Liver (tissue), 9 donors: Measurements from ENCODE around the gene ELK4. TPM values are rescaled to one million over a fixed set of nuclear protein-coding genes. Genes with fewer than 3 reads are reported as not detected.

ENCODE experiments used
- DNase-seq: peaks from one replicate; pipeline ENCODE4 v3.0.0-alpha.2; 2017; ENCODE audit warnings: low spot score
- H3K27ac ChIP-seq, 2 donors: one replicate each; pipeline ENCODE4 v1.7.0; 2013; ENCODE audit warnings: inconsistent platforms in 2 of 2, low read length in 2 of 2, control low read depth in 1 of 2, low read depth in 1 of 2, mild to moderate bottlenecking in 1 of 2
- H3K27me3 ChIP-seq, 4 donors: one replicate each; pipeline versions ENCODE4 v1.6.1 to v1.7.0; 2013; ENCODE audit warnings: low read length in 3 of 4, inconsistent platforms in 1 of 4, mild to moderate bottlenecking in 1 of 4, moderate library complexity in 1 of 4; ENCODE audit not compliant: control insufficient read depth in 4 of 4, insufficient read depth in 4 of 4
- H3K36me3 ChIP-seq, 4 donors: one replicate each; pipeline versions ENCODE4 v1.6.1 to v1.7.0; 2013; ENCODE audit warnings: low read length in 3 of 4, mild to moderate bottlenecking in 3 of 4, low read depth in 1 of 4, moderate library complexity in 1 of 4; ENCODE audit not compliant: control insufficient read depth in 4 of 4, insufficient read depth in 3 of 4
- H3K4me1 ChIP-seq, 4 donors: one replicate each; pipeline versions ENCODE4 v1.6.1 to v1.7.0; 2013; ENCODE audit warnings: low read length in 3 of 4, mild to moderate bottlenecking in 3 of 4, moderate library complexity in 1 of 4; ENCODE audit not compliant: control insufficient read depth in 4 of 4, insufficient read depth in 4 of 4
- H3K4me3 ChIP-seq, 3 donors: one replicate each; pipeline versions ENCODE4 v1.6.1 to v1.7.0; 2013; ENCODE audit warnings: low read length in 3 of 3, control low read depth in 1 of 3, low read depth in 1 of 3, mild to moderate bottlenecking in 1 of 3
- H3K9ac ChIP-seq, 2 donors: one replicate each; pipeline ENCODE4 v1.7.0; 2013; ENCODE audit warnings: low read length in 2 of 2, mild to moderate bottlenecking in 2 of 2, moderate library complexity in 2 of 2, control low read depth in 1 of 2, low read depth in 1 of 2
- H3K9me3 ChIP-seq, 4 donors: one replicate each; pipeline versions ENCODE4 v1.6.1 to v1.7.0; 2013; ENCODE audit warnings: low read length in 3 of 4; ENCODE audit not compliant: control insufficient read depth in 4 of 4
- EGR1 ChIP-seq, 2 donors: IDR thresholded peaks; 2 replicates each; pipeline ENCODE4 v1.6.1; 2016 to 2018; ENCODE audit warnings: antibody characterized with exemption in 2 of 2, low read depth in 2 of 2
- FOXA1 ChIP-seq: IDR thresholded peaks from 2 replicates; pipeline ENCODE4 v1.6.1; 2016; ENCODE audit warnings: antibody characterized with exemption
- GABPA ChIP-seq, 2 donors: IDR thresholded peaks in 1 of 2; conservative IDR thresholded peaks in 1 of 2; 2 replicates each; pipeline ENCODE4 v1.6.1; 2016; ENCODE audit warnings: antibody characterized with exemption in 2 of 2, mild to moderate bottlenecking in 1 of 2, moderate library complexity in 1 of 2
- HNF4A ChIP-seq, 2 donors: conservative IDR thresholded peaks; 2 replicates each; pipeline ENCODE4 v1.6.1; 2016; ENCODE audit warnings: antibody characterized with exemption in 2 of 2, mild to moderate bottlenecking in 2 of 2
- HNF4G ChIP-seq: IDR thresholded peaks from 2 replicates; pipeline ENCODE4 v1.6.1; 2016; ENCODE audit warnings: antibody characterized with exemption
- RXRA ChIP-seq, 2 donors: IDR thresholded peaks; 2 replicates each; pipeline ENCODE4 v1.6.1; 2017 to 2018; ENCODE audit warnings: antibody characterized with exemption in 2 of 2, mild to moderate bottlenecking in 1 of 2
- SP1 ChIP-seq: IDR thresholded peaks from 2 replicates; pipeline ENCODE4 v1.6.1; 2018; ENCODE audit warnings: antibody characterized with exemption, mild to moderate bottlenecking
- TAF1 ChIP-seq: conservative IDR thresholded peaks from 2 replicates; pipeline ENCODE4 v1.6.1; 2016; ENCODE audit warnings: antibody characterized with exemption, mild to moderate bottlenecking
- WGBS: extraction: QIAGEN DNeasy Blood & Tissue Kit; methylation state at CpG from one replicate; pipeline ENCODE4 v1.1.7; 2013; 5-methylcytosine and 5-hydroxymethylcytosine counted together
- polyA plus RNA-seq, 2 donors: library from polyadenylated mRNA; stranded (reverse) in 1 of 2; unstranded in 1 of 2; fragments of 200-250 nt in 1 of 2; fragments of >200 nt in 1 of 2; fragmentation: Nextera tagmentation in 1 of 2; extraction: Ambion mirVana in 1 of 2; gene quantifications; one replicate each; pipeline versions ENCODE4 v1.2.1 to v1.2.3, GENCODE V29; 2013 to 2015
- total RNA-seq, 2 donors: library from RNA; depleted of rRNA; stranded (reverse); fragments of >200 nt; gene quantifications; one replicate each; pipeline ENCODE4 v1.2.3, GENCODE V29; 2014
- TF ChIP-seq, protein P1 (sequence below): fragments of 150-350 bp; IDR thresholded peaks from 2 replicates; pipeline ENCODE4 v1.5.1; 2017; ENCODE audit warnings: improper control_type of control experiment, low read depth, low read length; ENCODE audit not compliant: missing input control
- TF ChIP-seq, protein P2 (sequence below): IDR thresholded peaks from 2 replicates; pipeline ENCODE4 v1.6.1; 2016; ENCODE audit warnings: antibody characterized with exemption
- donor health status: healthy.
- donor health status: healthy.
- donor health status: healthy.
- donor health status: healthy.
- donor health status: healthy.

ELK4 gene
- total and polyA plus RNA-seq, 4 donors = 3.5 to 20.2 (median 6.9) TPM

DNA sequence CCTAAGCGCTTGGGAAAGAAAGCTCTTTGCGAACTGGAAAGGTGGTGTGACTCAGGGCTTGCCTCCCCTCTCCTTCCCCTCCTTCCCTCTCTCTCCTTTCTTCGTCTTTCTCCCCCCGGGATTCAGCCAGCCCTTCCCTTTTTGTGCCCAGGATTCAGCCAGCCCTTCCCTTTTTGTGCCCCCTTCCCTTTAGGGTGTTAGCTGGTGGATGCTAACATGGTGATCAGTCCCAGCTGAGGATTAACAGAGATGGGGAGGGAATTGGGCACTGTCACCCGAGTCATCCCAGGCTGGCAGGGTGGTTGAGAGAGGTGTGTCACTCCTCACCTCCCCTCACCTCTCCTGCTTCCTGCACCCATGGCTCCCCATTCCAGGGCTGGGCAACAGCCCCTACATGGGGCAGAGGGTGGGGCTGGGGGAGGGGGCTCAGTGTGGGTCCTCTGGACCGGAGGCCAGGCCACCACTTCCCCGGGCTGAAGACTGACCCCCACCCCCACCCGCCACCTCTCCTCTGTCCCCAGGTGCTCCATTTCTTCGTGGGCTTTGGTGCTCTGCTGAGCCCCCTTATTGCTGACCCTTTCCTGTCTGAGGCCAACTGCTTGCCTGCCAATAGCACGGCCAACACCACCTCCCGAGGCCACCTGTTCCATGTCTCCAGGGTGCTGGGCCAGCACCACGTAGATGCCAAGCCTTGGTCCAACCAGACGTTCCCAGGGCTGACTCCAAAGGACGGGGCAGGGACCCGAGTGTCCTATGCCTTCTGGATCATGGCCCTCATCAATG, 51.5 kb downstream of the ELK4 start:
- no peak for DNase-seq
- Histone ChIP-seq H3K9ac (no peak overlapping the region), H3K27ac (no peak overlapping the region), H3K36me3 (no peaks in the 10 kb centered on the region), H3K27me3 (peaks cover 0 to 12% (median 2%) of the 10 kb centered on the region in 4 donors), H3K4me3 (no peak overlapping the region), H3K4me1 (no peaks in the 10 kb centered on the region), H3K9me3 (no peaks in the 10 kb centered on the region)
- 81% methylated on average over 15 of the region's 15 CpGs for WGBS
- TF ChIP-seq EGR1 (IDR thresholded peaks at IDR 0.05; ENCODE audit: low read depth in 2 of 2) = no peak
- no peak for TF ChIP-seq RXRA (IDR thresholded peaks at IDR 0.05)
- TF ChIP-seq, protein P1, sequence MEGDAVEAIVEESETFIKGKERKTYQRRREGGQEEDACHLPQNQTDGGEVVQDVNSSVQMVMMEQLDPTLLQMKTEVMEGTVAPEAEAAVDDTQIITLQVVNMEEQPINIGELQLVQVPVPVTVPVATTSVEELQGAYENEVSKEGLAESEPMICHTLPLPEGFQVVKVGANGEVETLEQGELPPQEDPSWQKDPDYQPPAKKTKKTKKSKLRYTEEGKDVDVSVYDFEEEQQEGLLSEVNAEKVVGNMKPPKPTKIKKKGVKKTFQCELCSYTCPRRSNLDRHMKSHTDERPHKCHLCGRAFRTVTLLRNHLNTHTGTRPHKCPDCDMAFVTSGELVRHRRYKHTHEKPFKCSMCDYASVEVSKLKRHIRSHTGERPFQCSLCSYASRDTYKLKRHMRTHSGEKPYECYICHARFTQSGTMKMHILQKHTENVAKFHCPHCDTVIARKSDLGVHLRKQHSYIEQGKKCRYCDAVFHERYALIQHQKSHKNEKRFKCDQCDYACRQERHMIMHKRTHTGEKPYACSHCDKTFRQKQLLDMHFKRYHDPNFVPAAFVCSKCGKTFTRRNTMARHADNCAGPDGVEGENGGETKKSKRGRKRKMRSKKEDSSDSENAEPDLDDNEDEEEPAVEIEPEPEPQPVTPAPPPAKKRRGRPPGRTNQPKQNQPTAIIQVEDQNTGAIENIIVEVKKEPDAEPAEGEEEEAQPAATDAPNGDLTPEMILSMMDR = no peak
- TF ChIP-seq, protein P2, sequence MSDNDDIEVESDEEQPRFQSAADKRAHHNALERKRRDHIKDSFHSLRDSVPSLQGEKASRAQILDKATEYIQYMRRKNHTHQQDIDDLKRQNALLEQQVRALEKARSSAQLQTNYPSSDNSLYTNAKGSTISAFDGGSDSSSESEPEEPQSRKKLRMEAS = no peak
- no peak for TF ChIP-seq GABPA (IDR thresholded peaks at IDR 0.05 in 1 of 2, conservative IDR thresholded peaks at IDR 0.05 in 1 of 2)
- no peak for TF ChIP-seq FOXA1
- no peak for TF ChIP-seq HNF4A (conservative IDR thresholded peaks at IDR 0.05)

DNA sequence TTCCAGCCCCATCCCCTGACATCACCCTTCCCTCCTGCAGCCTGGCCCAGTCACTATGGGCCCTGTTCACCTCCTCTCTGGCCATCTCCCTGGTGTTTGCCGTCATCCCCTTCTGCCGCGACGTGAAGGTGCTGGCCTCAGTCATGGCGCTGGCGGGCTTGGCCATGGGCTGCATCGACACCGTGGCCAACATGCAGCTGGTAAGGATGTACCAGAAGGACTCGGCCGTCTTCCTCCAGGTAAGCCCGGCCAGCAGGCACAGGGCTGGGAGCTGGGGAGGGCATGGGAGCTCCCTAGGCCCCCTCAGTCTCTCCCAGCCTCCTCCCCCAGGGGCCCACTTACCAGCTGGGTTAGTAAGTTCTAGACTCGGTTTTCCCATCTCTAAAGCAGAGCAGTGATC, 52.1 kb downstream of the ELK4 start:
- TF ChIP-seq SP1 (no peak), FOXA1 (no peak), RXRA (IDR thresholded peaks at IDR 0.05) (no peak), GABPA (IDR thresholded peaks at IDR 0.05 in 1 of 2, conservative IDR thresholded peaks at IDR 0.05 in 1 of 2) (no peak), EGR1 (IDR thresholded peaks at IDR 0.05; ENCODE audit: low read depth in 2 of 2) (no peak), TAF1 (no peak), HNF4G (no peak)
- TF ChIP-seq, protein P2 = no peak
- TF ChIP-seq, protein P1 = no peak
- H3K4me1 ChIP-seq = no peaks in the 10 kb centered on the region
- no peak overlapping the region for H3K4me3 ChIP-seq
- H3K27me3 ChIP-seq = peaks cover 0 to 12% (median 2%) of the 10 kb centered on the region in 4 donors
- no peak overlapping the region for H3K9ac ChIP-seq
- H3K9me3 ChIP-seq = no peaks in the 10 kb centered on the region
- 86% methylated on average over 12 of the region's 12 CpGs for WGBS
- no peak overlapping the region for H3K27ac ChIP-seq
- no peak for DNase-seq
- no peaks in the 10 kb centered on the region for H3K36me3 ChIP-seq
